Esophagus (tissue), 2 donors: ENCODE data around the gene SNRPD1. TPM values are rescaled to one million over a fixed set of nuclear protein-coding genes. Genes with fewer than 3 reads are reported as not detected.
A peak's percentile ranks its signal among the peaks of the same experiment; 100 is the strongest.
"Not testable (repeated sequence)": the region's sequence is repeated elsewhere in the genome, so short reads cannot be mapped to it uniquely, and the experiment has no call there.

Experiments
- H3K27ac ChIP-seq, 2 donors: one replicate each; pipeline ENCODE4 v1.5.1; 2013; ENCODE audit warnings: low read depth in 2 of 2, mild to moderate bottlenecking in 2 of 2, inconsistent platforms in 1 of 2, low read length in 1 of 2, moderate library complexity in 1 of 2
- H3K27me3 ChIP-seq, 2 donors: one replicate each; pipeline ENCODE4 v1.6.1; 2013; ENCODE audit warnings: low read length in 2 of 2, control low read depth in 1 of 2, mild to moderate bottlenecking in 1 of 2; ENCODE audit not compliant: insufficient read depth in 2 of 2, control insufficient read depth in 1 of 2
- H3K36me3 ChIP-seq, 2 donors: one replicate each; pipeline ENCODE4 v1.6.1; 2013; ENCODE audit warnings: low read length in 1 of 2; ENCODE audit not compliant: control insufficient read depth in 2 of 2, insufficient read depth in 2 of 2
- H3K4me1 ChIP-seq, 2 donors: one replicate each; pipeline ENCODE4 v1.6.1; 2013; ENCODE audit warnings: low read length in 1 of 2; ENCODE audit not compliant: control insufficient read depth in 2 of 2, insufficient read depth in 2 of 2
- H3K4me3 ChIP-seq, 2 donors: one replicate each; pipeline ENCODE4 v1.5.1; 2013; ENCODE audit warnings: low read length in 2 of 2, mild to moderate bottlenecking in 2 of 2, low read depth in 1 of 2, moderate library complexity in 1 of 2
- H3K9me3 ChIP-seq, 2 donors: one replicate each; pipeline ENCODE4 v1.6.1; 2013; ENCODE audit warnings: mild to moderate bottlenecking in 2 of 2, low read depth in 1 of 2, low read length in 1 of 2, moderate library complexity in 1 of 2; ENCODE audit not compliant: control insufficient read depth in 2 of 2, insufficient read depth in 1 of 2
- WGBS, 2 donors: extraction: QIAGEN DNeasy Blood & Tissue Kit; methylation state at CpG; one replicate each; pipeline ENCODE4 v1.1.7; 2013; 5-methylcytosine and 5-hydroxymethylcytosine counted together
- polyA plus RNA-seq, 2 donors: library from polyadenylated mRNA; stranded (reverse); fragments of 200-250 nt; gene quantifications; one replicate each; pipeline ENCODE4 v1.2.3, GENCODE V29; 2013
- donor health status: healthy with polysubstance abuse.
- donor health status: Bipolar disorder and iron deficiency.

SNRPD1 gene
- polyA plus RNA-seq, 2 donors: 19.6 to 23.6 TPM

- H3K27ac ChIP-seq: no peak overlapping the region
- peaks cover 3 to 5% of the 10 kb centered on the region in 2 donors for H3K36me3 ChIP-seq
- H3K9me3 ChIP-seq: no peaks in the 10 kb centered on the region
- no peaks in the 10 kb centered on the region for H3K4me1 ChIP-seq
- 92 to 96% methylated on average over 7 of the region's 7 CpGs for WGBS, 2 donors
- H3K4me3 ChIP-seq: no peak overlapping the region
- H3K27me3 ChIP-seq: no peaks in the 10 kb centered on the region
Measured at GRCh38 chr18:21663578-21663977, 51.5 kb downstream of the SNRPD1 start.

- peaks cover 3 to 5% of the 10 kb centered on the region in 2 donors for H3K36me3 ChIP-seq
- H3K27ac ChIP-seq: no peak overlapping the region
- WGBS, 2 donors: 68 to 85% methylated on average over 2 of the region's 2 CpGs
- H3K27me3 ChIP-seq: no peaks in the 10 kb centered on the region
- no peaks in the 10 kb centered on the region for H3K4me1 ChIP-seq
- no peaks in the 10 kb centered on the region for H3K9me3 ChIP-seq
- H3K4me3 ChIP-seq: no peak overlapping the region
Measured at GRCh38 chr18:21664069-21664468, 52.0 kb downstream of the SNRPD1 start.

GRCh38 chr18:21669736-21670285, 57.7 kb downstream of the SNRPD1 start:
- no peaks in the 10 kb centered on the region for H3K9me3 ChIP-seq
- peaks cover 0 to 4% of the 10 kb centered on the region in 2 donors for H3K4me1 ChIP-seq
- H3K36me3 ChIP-seq: no peaks in the 10 kb centered on the region
- H3K4me3 ChIP-seq: no peak overlapping the region
- 76 to 81% methylated on average over 9 of the region's 9 CpGs for WGBS, 2 donors
- H3K27me3 ChIP-seq: no peaks in the 10 kb centered on the region
- peak overlapping the region in 1 of 2 donors; percentile 54 for H3K27ac ChIP-seq

- no peak overlapping the region for H3K4me3 ChIP-seq
- H3K27me3 ChIP-seq: no peaks in the 10 kb centered on the region
- WGBS, 2 donors: 49 to 50% methylated on average over 3 of the region's 3 CpGs
- peaks cover 0 to 4% of the 10 kb centered on the region in 2 donors for H3K4me1 ChIP-seq
- H3K27ac ChIP-seq: peak overlapping the region in 1 of 2 donors; percentile 8
- H3K9me3 ChIP-seq: no peaks in the 10 kb centered on the region
- H3K36me3 ChIP-seq: no peaks in the 10 kb centered on the region
Measured at GRCh38 chr18:21672521-21673267, 60.6 kb downstream of the SNRPD1 start.

DNA sequence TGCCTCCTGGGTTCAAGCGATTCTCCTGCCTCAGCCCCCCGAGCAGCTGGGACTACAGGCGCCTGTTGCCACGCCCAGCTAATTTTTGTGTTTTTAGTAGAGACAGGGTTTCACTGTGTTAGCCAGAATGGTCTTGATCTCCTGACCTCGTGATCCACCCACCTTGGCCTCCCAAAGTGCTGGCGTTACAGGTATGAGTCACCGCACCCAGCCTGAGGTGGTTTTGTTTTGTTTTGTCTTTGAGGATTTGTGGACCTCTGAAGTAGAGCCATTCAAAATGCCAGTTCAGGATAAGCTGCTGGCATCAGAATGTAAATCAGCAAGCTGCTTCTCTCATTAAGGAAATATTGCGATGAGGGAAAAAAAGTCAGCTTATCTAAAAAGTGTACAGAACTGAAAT, 63.2 kb downstream of the SNRPD1 start:
- not testable (repeated sequence) for H3K36me3 ChIP-seq, H3K27me3 ChIP-seq, H3K4me1 ChIP-seq, H3K4me3 ChIP-seq, H3K9me3 ChIP-seq
- H3K27ac ChIP-seq: peak overlapping the region in 1 of 2 donors; percentile 45
- 52 to 76% methylated on average over 8 of the region's 8 CpGs for WGBS, 2 donors

DNA sequence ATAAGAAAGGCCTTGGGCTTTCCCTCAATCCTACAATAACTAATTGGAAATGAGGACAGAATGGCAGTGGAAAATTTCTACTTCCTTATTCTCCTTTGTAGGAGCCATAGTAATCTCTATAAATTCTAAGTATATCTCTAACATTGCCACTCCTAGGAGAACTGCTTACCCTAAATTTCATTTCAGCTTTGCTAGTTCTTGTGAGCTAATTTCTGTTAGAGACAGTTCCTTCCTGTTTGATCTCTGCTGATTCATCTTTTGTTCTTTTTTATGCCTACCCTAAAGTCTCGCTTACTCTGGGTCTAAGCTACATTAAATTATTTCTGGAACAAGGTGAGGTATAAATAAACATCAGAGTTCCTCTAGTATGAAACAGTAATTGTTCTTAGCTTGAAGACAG, 66.7 kb downstream of the SNRPD1 start:
- Histone ChIP-seq H3K36me3 (no peaks in the 10 kb centered on the region), H3K27ac (no peak overlapping the region), H3K4me1 (no peaks in the 10 kb centered on the region), H3K9me3 (no peaks in the 10 kb centered on the region), H3K4me3 (no peak overlapping the region), H3K27me3 (no peaks in the 10 kb centered on the region)
- 45 to 58% methylated on average over 1 of the region's 1 CpG for WGBS, 2 donors

- Histone ChIP-seq H3K36me3 (no peaks in the 10 kb centered on the region), H3K9me3 (no peaks in the 10 kb centered on the region), H3K27me3 (no peaks in the 10 kb centered on the region), H3K27ac (no peak overlapping the region), H3K4me3 (no peak overlapping the region), H3K4me1 (no peaks in the 10 kb centered on the region)
- 85 to 96% methylated on average over 6 of the region's 6 CpGs for WGBS, 2 donors
Measured at GRCh38 chr18:21680161-21680560, 68.0 kb downstream of the SNRPD1 start.

DNA sequence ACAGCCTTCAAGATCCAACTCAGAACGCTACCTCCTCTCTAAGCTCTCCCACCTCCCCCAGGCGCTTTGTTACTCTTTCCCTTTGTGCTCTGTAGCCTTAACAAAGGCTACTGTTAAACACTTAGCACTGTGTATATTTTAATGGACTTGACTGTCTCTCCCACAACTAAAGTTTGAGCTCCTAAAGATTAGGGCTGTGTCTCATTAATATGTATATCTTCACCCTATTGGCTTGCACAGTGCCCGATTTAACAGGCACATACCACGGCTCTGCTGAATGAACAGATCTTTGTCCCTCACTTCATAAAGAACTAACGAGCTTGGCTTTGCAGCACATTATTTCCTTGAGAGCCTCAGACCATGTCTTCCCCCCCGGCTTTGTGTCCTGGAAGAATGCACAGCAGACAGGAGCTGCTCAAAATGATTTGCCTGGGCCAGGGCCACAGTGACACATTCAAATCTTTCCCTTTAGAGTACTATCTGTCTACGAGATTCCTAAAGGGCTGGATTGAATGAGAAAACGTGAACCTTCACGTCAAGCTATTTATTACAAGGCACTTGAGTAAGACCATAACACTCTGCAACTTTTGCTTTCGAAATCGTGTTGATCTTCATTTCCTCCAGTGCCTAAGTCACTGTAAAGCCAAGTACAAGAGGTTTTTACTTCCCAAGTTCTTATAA, 70.4 kb downstream of the SNRPD1 start:
- WGBS, 2 donors: 51 to 59% methylated on average over 11 of the region's 11 CpGs

More for the DNA sequence above, 70.4 kb downstream of the SNRPD1 start:
- H3K27ac ChIP-seq: peak overlapping the region; percentile 72 to 73
- peak overlapping the region in 1 of 2 donors; percentile 39 for H3K4me3 ChIP-seq
- H3K27me3 ChIP-seq: no peaks in the 10 kb centered on the region
- no peaks in the 10 kb centered on the region for H3K4me1 ChIP-seq
- no peaks in the 10 kb centered on the region for H3K9me3 ChIP-seq
- no peaks in the 10 kb centered on the region for H3K36me3 ChIP-seq
